Measurements from ENCODE around the gene NKTR. TPM values are rescaled to one million over a fixed set of nuclear protein-coding genes. Genes with fewer than 3 reads are reported as not detected.
"Not testable (repeated sequence)": the region's sequence is repeated elsewhere in the genome, so short reads cannot be mapped to it uniquely, and the experiment has no call there.

Gene NKTR
- total RNA-seq, 6 experiments from 2014 or later: 21.9 to 35.2 (median 28.4) TPM

- 96% methylated on average over 4 of the region's 4 CpGs for WGBS (ENCODE audit: insufficient coverage, low coverage, low lambda C conversion rate, missing lambda C conversion rate)
- Histone ChIP-seq H3K27ac (no peak overlapping the region), H3K27me3 (no peaks in the 10 kb centered on the region), H3K9me3 (no peaks in the 10 kb centered on the region), H3K36me3 (no peaks in the 10 kb centered on the region), H3K4me1 (peaks cover 0 to 11% (median 6%) of the 10 kb centered on the region in 4 donors), H3K4me3 (no peak overlapping the region)
- no peak for DNase-seq
- no peak for ATAC-seq
- TF ChIP-seq POLR2A (IDR thresholded peaks at IDR 0.05): no peak
- no peak for TF ChIP-seq CTCF (IDR thresholded peaks at IDR 0.05)
- intact Hi-C loops (cut with DNase I): no loop called here
Measured at GRCh38 chr3:42578054-42578453, 22.4 kb upstream of the NKTR start.

- no CpG with 5 or more reads among the region's 4 CpGs for WGBS (ENCODE audit: insufficient coverage, low coverage, low lambda C conversion rate, missing lambda C conversion rate)
- H3K4me3 ChIP-seq; H3K9me3 ChIP-seq; intact Hi-C loops (cut with DNase I); DNase-seq; H3K27me3 ChIP-seq; H3K36me3 ChIP-seq; ATAC-seq; H3K27ac ChIP-seq: not testable (repeated sequence)
- peaks cover 0 to 11% (median 6%) of the 10 kb centered on the region in 4 donors for H3K4me1 ChIP-seq
Measured at GRCh38 chr3:42579346-42579745, 21.1 kb upstream of the NKTR start.

- Histone ChIP-seq H3K9me3 (no peaks in the 10 kb centered on the region), H3K4me1 (peaks cover 0 to 11% (median 6%) of the 10 kb centered on the region in 4 donors), H3K27me3 (no peaks in the 10 kb centered on the region), H3K36me3 (no peaks in the 10 kb centered on the region), H3K27ac (peak overlapping the region; percentile 64 to 82 (median 70)), H3K4me3 (peak overlapping the region; percentile 90 to 95 (median 91))
- DNase-seq (no peak), ATAC-seq (no peak)
- intact Hi-C loops (cut with DNase I): no loop called here
- 0% methylated on average over 6 of the region's 11 CpGs for WGBS (ENCODE audit: insufficient coverage, low coverage, low lambda C conversion rate, missing lambda C conversion rate)
- no peak for TF ChIP-seq CTCF (IDR thresholded peaks at IDR 0.05)
- no peak for TF ChIP-seq POLR2A (IDR thresholded peaks at IDR 0.05)
Measured at GRCh38 chr3:42581400-42581708, 19.1 kb upstream of the NKTR start.

- Histone ChIP-seq H3K4me3 (peak within 1 kb of the TSS; percentile 90 to 95 (median 91)), H3K36me3 (no peaks in the 10 kb centered on the region), H3K9me3 (no peaks in the 10 kb centered on the region), H3K4me1 (peaks cover 0 to 11% (median 6%) of the 10 kb centered on the region in 4 donors), H3K27me3 (no peaks in the 10 kb centered on the region), H3K27ac (peak within 1 kb of the TSS; percentile 64 to 82 (median 70))
- WGBS (ENCODE audit: insufficient coverage, low coverage, low lambda C conversion rate, missing lambda C conversion rate): 1% methylated on average over 16 of the region's 77 CpGs
- ATAC-seq (peak; percentile 96 to 98 (median 98)), DNase-seq (peak; percentile 97 to 98 (median 98))
- TF ChIP-seq POLR2A (IDR thresholded peaks at IDR 0.05) (peak; percentile 73), CTCF (IDR thresholded peaks at IDR 0.05) (peak in 2 of 4 donors; percentile 19 to 21)
- intact Hi-C loops (cut with DNase I): no loop called here
Measured at GRCh38 chr3:42581709-42582473, 18.6 kb upstream of the NKTR start, which contains the start of gene SEC22C. TSS of gene SEC22C (minus strand) at chr3:42581967. CDS start at chr3:42569046, 12,921 bp downstream.

GRCh38 chr3:42582474-42583070, 17.9 kb upstream of the NKTR start:
- H3K9me3 ChIP-seq: no peaks in the 10 kb centered on the region
- H3K36me3 ChIP-seq: no peaks in the 10 kb centered on the region
- peak overlapping the region; percentile 64 to 82 (median 70) for H3K27ac ChIP-seq
- no peak for ATAC-seq
- TF ChIP-seq CTCF (IDR thresholded peaks at IDR 0.05): no peak
- TF ChIP-seq POLR2A (IDR thresholded peaks at IDR 0.05): no peak
- H3K4me1 ChIP-seq: peaks cover 0 to 11% (median 6%) of the 10 kb centered on the region in 4 donors
- 0% methylated on average over 3 of the region's 3 CpGs for WGBS (ENCODE audit: insufficient coverage, low coverage, low lambda C conversion rate, missing lambda C conversion rate)
- DNase-seq: no peak
- H3K27me3 ChIP-seq: no peaks in the 10 kb centered on the region
- peak overlapping the region; percentile 90 to 95 (median 91) for H3K4me3 ChIP-seq
- intact Hi-C loops (cut with DNase I): no loop called here

Data from right lobe of liver (tissue), 6 donors.